Measurements from ENCODE around the gene NOP9.

Gene NOP9

DNA sequence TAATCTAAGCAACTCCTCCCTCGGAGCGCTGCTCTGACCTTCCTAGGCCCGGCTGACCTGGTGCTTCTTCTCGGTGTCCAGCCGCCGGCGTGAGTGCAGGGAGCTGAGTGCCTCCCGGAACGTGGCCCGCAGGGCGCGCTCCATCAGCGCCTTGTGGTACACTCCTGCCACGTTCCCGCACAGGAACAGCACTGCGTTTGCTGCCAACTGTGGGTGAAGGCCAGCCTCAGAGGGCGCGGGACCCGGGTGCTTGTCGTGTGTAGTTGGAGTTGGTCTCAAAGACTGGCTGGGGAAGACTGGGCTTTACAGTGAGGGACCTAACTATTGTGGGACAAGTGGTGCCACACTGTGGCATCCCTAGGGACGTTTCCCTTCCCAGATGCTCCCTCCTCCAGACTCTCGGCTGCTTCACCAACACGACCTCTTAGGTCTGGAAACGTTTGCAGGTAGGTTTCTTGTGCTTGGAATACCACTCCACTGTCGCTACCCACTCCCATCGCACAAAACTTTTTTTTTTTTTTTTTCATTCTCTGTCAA is 32.1 kb downstream of the NOP9 start:
- Mint-ChIP-seq H3K36me3 (ENCODE audit: insufficient read depth) (peaks cover 27% of the 10 kb centered on the region), H3K4me1 (peaks cover 65% of the 10 kb centered on the region), H3K9me3 (no peaks in the 10 kb centered on the region), H3K4me3 (peak overlapping the region; percentile 73), H3K27ac (ENCODE audit: low read depth) (peak overlapping the region; percentile 83), H3K27me3 (peaks cover 12% of the 10 kb centered on the region)
- ATAC-seq (replicated peaks; ENCODE audit: extremely low read depth, poor library complexity, severe bottlenecking): no peak
- no peak for DNase-seq (ENCODE audit: low spot score in 2 of 2)

DNA sequence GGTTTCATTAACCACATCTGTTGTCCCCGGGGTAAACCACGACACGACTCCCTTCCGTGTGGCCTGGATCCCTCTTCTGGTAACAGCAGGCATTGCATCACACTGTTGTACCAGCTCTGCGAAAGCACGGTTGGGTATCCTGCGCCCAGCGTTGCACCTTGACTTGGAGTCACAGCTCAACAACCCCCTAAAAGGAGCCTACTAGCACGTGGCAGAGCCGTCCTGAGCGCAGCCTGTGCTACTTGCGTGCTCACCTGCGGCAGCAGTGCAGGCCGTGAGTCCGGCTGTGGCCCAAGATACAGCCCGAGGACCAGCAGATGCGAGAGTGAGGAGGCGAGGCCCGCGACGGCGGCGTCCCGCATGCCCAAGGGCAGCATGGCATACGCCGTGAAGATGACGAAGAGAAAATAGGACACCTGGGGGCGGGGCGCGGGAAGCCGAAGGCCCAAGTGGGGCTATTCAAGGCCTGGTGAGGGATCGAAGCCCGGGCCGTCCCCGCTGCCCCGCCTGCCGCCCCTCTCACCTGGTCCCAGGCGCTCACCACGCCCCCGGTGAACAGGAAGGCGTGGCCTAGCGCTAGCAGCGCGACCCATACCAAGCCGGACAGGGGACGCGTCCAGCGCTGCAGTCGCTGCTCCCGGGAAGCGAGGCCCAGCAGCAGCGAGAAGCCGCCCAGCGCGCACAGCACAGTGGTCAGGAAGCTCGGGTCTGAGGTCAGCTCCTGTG is 32.8 kb downstream of the NOP9 start:
- Mint-ChIP-seq H3K4me3 (peak overlapping the region; percentile 73), H3K4me1 (peaks cover 61% of the 10 kb centered on the region), H3K36me3 (ENCODE audit: insufficient read depth) (peaks cover 27% of the 10 kb centered on the region), H3K27ac (ENCODE audit: low read depth) (peak overlapping the region; percentile 83), H3K27me3 (peaks cover 12% of the 10 kb centered on the region), H3K9me3 (no peaks in the 10 kb centered on the region)
- DNase-seq (ENCODE audit: low spot score in 2 of 2): peak; percentile 74 to 85
- ATAC-seq (replicated peaks; ENCODE audit: extremely low read depth, poor library complexity, severe bottlenecking): peak; percentile 62

DNA sequence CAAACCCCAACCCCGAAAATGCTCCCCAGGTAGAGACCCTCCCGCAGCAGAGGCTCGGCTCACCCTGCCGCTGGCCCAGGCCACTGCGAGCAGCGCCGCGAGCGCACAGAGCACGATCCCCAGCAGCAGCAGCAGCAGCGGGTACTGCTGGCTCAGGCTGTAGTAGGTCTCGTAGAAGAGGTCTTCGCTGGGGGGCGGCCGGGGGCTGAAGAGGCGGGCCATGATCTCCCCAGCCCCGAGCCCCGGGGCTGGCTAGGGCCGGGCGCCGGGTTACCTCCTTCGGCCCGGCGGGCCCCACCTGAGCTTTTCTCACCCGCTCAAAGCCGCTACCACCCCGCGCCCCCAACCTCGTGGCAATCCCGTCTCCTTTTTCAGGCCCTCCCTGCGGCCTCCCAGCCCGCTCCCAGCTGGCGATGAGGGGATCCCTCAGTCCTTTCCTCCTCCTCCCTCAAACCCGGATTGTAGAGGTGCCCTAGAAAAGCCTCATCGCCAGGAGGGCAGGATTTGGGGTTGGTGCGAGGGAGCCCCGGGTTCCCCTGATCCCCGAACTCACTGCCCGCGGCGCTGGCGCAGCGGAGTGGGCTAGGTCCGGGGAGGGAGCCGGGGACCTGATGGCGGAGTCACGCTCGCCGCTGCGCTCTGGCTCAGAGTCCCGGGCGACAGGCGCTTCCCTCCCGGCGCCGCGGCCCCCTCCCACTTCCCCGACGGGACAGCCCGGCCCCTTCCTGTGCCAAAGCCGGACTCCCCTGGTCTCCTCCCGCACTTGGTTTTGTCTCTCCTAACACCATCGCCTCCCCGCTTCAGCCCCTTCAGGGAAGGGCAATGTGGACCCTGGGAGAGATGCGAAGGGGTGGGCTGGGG is 35.0 kb downstream of the NOP9 start, which contains the start of gene ADCY4:
Gene ADCY4 (minus strand): TSS at position 641 of the 861 bp plus-strand sequence. CDS start 419 bp downstream, at position 222.
- H3K36me3 Mint-ChIP-seq (ENCODE audit: insufficient read depth): peaks cover 23% of the 10 kb centered on the region
- H3K4me1 Mint-ChIP-seq: peaks cover 57% of the 10 kb centered on the region
- no peaks in the 10 kb centered on the region for H3K9me3 Mint-ChIP-seq
- ATAC-seq (replicated peaks; ENCODE audit: extremely low read depth, poor library complexity, severe bottlenecking) (no peak), DNase-seq (ENCODE audit: low spot score in 2 of 2) (no peak)
- H3K27me3 Mint-ChIP-seq: peaks cover 12% of the 10 kb centered on the region
- H3K4me3 Mint-ChIP-seq: peak within 1 kb of the TSS; percentile 29
- no peak within 1 kb of the TSS for H3K27ac Mint-ChIP-seq (ENCODE audit: low read depth)

DNA sequence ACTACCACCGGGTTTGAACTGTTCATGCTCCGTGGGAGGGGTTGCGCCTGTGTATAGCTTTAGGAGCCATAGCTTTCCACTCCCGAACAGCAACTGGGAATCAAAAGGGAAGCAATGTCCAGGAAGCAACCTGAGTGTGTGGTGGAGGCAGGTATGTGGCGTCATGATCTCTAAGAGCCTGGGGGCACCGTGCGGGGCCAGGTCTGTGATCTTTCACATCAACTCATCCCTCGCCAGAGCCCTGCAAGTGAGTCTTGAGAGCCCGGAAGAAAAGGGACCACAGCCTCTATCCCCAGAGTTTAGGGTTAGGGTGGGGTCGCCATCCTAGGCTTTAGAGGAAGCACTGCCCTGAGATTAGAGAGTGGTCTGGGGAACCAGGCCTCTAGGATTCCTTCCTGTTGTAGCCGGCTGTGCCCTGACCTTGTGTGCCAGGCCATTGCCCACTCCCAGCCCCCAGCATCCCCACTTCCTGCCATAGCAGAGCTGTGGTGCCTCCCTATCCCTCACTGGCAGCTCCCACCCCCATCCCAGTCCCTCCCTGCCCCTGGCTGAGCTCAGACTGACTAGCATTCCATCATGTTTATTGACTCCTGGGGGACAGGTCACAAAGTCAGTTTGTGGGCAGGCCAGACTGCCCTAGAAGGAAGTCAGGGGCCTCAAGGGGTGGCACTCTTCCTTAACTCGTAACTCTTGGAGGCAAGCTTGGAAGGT is 36.0 kb downstream of the NOP9 start:
- H3K27me3 Mint-ChIP-seq: peaks cover 12% of the 10 kb centered on the region
- peaks cover 54% of the 10 kb centered on the region for H3K4me1 Mint-ChIP-seq
- no peaks in the 10 kb centered on the region for H3K9me3 Mint-ChIP-seq
- peak overlapping the region; percentile 21 for H3K4me3 Mint-ChIP-seq
- H3K36me3 Mint-ChIP-seq (ENCODE audit: insufficient read depth): peaks cover 17% of the 10 kb centered on the region
- no peak for DNase-seq (ENCODE audit: low spot score in 2 of 2)
- ATAC-seq (replicated peaks; ENCODE audit: extremely low read depth, poor library complexity, severe bottlenecking): no peak
- H3K27ac Mint-ChIP-seq (ENCODE audit: low read depth): no peak overlapping the region

DNA sequence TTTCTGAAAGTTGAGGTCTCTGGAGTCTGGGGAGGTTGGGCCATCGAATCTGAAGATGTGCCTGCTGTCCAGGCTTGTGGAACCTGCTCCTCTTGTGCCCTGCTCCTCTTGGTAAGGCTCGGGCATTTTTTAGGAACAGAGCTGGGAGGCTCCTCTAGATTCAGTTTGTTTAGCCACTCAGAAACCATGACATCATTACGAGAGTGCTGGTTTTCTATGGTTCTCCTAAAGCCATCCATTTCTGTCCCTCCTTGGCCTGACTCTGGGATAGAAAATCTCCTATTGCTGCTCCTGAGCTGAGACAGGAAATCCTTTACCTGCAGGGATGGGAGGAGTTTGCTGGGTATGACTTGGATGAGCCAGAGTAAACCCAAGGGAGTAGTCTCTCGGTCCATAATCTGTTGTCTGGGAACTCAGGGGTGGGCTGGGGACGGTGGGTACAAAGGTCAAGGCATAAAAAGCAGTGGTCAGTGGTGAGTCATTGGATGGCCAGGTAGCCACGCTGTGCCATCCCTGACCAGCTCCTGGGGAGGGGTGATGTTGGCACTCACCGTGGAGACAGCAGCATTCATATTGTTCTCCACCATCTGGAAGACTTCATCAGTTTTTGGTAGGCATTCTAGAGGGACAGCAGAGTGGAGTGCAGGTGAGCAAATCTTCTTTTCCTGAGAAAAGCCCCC is 37.6 kb downstream of the NOP9 start:
- DNase-seq (ENCODE audit: low spot score in 2 of 2): no peak
- no peak overlapping the region for H3K27ac Mint-ChIP-seq (ENCODE audit: low read depth)
- ATAC-seq (replicated peaks; ENCODE audit: extremely low read depth, poor library complexity, severe bottlenecking): no peak
- H3K36me3 Mint-ChIP-seq (ENCODE audit: insufficient read depth): peaks cover 11% of the 10 kb centered on the region
- peak overlapping the region; percentile 90 for H3K4me3 Mint-ChIP-seq
- peaks cover 39% of the 10 kb centered on the region for H3K4me1 Mint-ChIP-seq
- peaks cover 15% of the 10 kb centered on the region for H3K27me3 Mint-ChIP-seq
- no peaks in the 10 kb centered on the region for H3K9me3 Mint-ChIP-seq

DNA sequence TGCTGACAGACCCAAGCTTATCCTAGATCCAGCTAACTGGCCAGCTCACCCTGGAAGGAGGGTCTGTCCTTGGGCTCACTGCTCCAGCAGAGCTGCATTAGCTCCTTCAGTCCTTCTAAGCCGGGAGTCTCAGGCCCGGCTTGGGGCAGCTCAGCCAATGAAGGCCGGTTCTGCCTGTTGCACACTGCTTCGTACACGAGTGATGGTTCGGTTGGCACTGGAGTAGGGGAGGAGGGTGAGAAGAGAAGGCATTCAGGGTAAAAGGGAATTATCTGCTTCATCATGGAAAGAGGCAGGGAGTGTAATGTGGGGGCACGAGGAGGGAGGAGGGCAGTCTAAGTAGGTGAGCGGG is 38.1 kb downstream of the NOP9 start:
- Mint-ChIP-seq H3K9me3 (no peaks in the 10 kb centered on the region), H3K27me3 (peaks cover 20% of the 10 kb centered on the region), H3K4me3 (peak overlapping the region; percentile 90), H3K36me3 (ENCODE audit: insufficient read depth) (peaks cover 8% of the 10 kb centered on the region), H3K27ac (ENCODE audit: low read depth) (no peak overlapping the region), H3K4me1 (peaks cover 36% of the 10 kb centered on the region)
- DNase-seq (ENCODE audit: low spot score in 2 of 2) (no peak), ATAC-seq (replicated peaks; ENCODE audit: extremely low read depth, poor library complexity, severe bottlenecking) (no peak)

DNA sequence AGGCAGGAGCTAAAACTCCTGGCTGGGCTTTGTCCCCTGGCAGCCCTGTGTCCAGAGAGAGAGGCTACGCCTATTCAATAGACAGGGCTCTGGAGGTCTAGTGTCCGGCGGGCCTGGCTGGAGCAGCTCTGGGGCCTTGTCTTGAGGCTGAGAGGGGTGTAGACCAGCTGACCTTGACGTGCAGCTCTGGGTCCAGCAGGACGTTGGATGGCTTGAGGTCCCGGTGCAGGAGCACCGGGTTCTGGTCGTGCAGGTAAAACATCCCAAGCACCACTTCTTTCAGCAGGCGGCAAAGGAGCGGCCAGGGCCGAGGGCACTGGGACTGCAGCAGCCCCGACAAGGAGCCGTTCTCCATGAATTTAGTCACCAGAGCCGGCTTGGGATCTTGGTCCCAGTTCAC is 39.2 kb downstream of the NOP9 start:
- ATAC-seq (replicated peaks; ENCODE audit: extremely low read depth, poor library complexity, severe bottlenecking) (no peak), DNase-seq (ENCODE audit: low spot score in 2 of 2) (no peak)
- Mint-ChIP-seq H3K4me3 (peak overlapping the region; percentile 90), H3K4me1 (peaks cover 36% of the 10 kb centered on the region), H3K36me3 (ENCODE audit: insufficient read depth) (peaks cover 6% of the 10 kb centered on the region), H3K27me3 (peaks cover 29% of the 10 kb centered on the region), H3K27ac (ENCODE audit: low read depth) (peak overlapping the region; percentile 88), H3K9me3 (no peaks in the 10 kb centered on the region)

DNA sequence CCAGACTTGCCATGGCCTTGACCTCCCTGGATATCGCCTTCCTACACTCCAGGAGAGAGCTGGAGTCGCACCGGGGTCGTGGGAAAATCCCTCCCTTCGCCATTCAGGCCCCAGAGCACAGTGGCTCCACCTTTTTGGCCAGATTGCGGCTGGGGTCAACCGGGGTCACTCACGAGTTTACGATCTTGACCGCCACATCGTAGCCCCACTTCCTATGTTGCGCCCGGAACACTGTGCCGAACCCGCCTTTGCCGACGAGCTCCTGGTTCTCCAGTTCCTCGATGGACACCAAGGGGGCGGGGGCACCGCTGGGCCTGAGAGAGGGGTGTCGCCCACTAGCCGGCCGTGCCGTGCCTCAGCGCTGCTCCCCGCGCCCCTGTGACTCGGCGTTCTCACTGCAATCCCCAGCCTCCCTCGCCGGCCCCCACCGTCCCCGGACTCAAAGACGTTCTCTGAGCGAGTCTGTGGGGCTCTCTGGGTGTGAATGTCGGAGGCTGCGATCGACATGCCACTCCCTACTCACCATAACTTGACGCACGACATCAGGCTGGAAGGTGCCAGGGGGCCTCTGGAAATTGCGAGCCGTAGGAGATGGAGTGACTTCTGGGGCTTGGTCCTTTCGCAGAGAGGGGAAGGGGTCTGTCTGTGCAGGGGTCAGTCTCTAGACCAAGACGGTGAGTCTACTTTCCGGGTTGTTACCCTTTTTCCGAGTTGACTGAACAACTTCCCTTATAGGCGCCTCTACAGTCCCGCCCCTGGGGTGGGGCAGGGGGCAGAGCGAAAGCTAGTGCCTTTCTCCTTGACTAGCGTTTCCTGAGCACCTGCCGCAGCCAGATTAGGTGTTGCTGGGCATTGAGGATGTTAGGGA is 39.9 kb downstream of the NOP9 start, which contains the start of gene RIPK3:
Gene RIPK3 (minus strand): TSS at position 708 of the 868 bp plus-strand sequence. CDS start 165 bp downstream, at position 543.
- ATAC-seq (replicated peaks; ENCODE audit: extremely low read depth, poor library complexity, severe bottlenecking): peak; percentile 89
- DNase-seq (ENCODE audit: low spot score in 2 of 2): peak in 1 of 2 donors; percentile 47
- H3K9me3 Mint-ChIP-seq: no peaks in the 10 kb centered on the region
- peaks cover 36% of the 10 kb centered on the region for H3K4me1 Mint-ChIP-seq
- H3K4me3 Mint-ChIP-seq: peak within 1 kb of the TSS; percentile 90
- H3K27ac Mint-ChIP-seq (ENCODE audit: low read depth): peak within 1 kb of the TSS; percentile 88
- H3K36me3 Mint-ChIP-seq (ENCODE audit: insufficient read depth): peaks cover 6% of the 10 kb centered on the region
- H3K27me3 Mint-ChIP-seq: peaks cover 33% of the 10 kb centered on the region

DNA sequence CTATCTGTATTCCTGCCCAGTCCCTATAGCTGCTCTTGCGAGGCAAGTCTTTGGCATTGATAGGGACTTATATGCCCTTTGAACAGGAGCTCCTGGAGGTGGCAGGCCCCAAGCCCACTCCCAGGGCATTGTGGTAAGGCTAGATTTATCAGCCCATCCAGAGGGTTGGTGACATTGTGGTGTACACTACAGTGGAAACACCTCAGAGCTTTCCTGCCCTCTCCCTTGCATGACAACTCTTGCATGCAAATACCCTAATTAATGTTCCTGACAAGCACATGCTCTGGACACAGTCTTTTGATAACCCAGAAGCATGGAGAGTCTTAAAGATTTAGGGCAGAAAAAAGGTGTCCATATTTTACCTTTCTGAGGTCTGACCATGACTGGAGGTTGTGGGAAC is 41.0 kb downstream of the NOP9 start:
- Mint-ChIP-seq H3K36me3 (ENCODE audit: insufficient read depth) (peaks cover 6% of the 10 kb centered on the region), H3K4me1 (peaks cover 27% of the 10 kb centered on the region), H3K9me3 (no peaks in the 10 kb centered on the region), H3K4me3 (peak overlapping the region; percentile 90), H3K27ac (ENCODE audit: low read depth) (no peak overlapping the region), H3K27me3 (peaks cover 34% of the 10 kb centered on the region)
- no peak for ATAC-seq (replicated peaks; ENCODE audit: extremely low read depth, poor library complexity, severe bottlenecking)
- no peak for DNase-seq (ENCODE audit: low spot score in 2 of 2)

DNA sequence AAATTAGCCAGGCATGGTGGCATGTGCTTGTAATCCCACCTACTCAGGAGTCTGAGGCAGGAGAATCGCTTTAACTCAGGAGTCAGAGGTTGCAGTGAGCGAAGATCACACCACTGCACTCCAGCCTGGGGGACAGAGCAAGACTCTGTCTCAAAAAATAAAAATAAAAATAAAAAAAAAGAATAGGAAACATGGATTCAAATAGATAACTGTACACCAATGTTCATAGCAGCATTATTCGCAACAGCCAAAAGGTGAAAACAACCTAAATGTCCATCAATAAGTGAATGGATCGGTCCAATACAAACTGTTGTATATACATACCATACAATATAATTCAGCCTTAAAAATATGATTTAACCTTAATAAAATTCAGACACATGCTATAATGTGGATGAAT is 43.2 kb downstream of the NOP9 start:
- no peak overlapping the region for H3K4me3 Mint-ChIP-seq
- H3K27me3 Mint-ChIP-seq: peaks cover 48% of the 10 kb centered on the region
- H3K4me1 Mint-ChIP-seq: peaks cover 20% of the 10 kb centered on the region
- H3K27ac Mint-ChIP-seq (ENCODE audit: low read depth): no peak overlapping the region
- no peak for ATAC-seq (replicated peaks; ENCODE audit: extremely low read depth, poor library complexity, severe bottlenecking)
- no peak for DNase-seq (ENCODE audit: low spot score in 2 of 2)
- H3K36me3 Mint-ChIP-seq (ENCODE audit: insufficient read depth): peaks cover 1% of the 10 kb centered on the region
- H3K9me3 Mint-ChIP-seq: no peaks in the 10 kb centered on the region
